ENCODE data around the gene PGAM4.

PGAM4 gene

DNA sequence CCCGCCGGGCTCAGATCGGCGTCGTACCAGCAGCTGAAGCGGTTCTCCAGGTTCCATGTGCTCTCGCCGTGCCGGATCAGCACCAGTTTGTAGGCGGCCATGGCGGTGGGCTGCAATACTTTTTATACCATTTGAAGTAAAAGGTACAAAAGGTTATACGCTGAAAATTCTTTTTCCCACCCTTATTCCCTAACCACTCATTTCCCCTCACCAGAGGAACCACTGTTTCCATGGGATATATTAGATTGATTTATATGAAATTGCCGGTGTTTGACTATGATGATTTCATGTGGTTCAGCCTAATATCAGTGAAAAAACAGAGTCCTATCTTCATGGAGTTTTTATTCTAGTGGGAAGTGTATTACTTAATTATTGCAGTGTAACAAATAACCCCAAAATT lies at the start of gene PGAM4:
Gene PGAM4, minus strand, starts transcription at position 101 of the 400 bp plus-strand sequence. Its CDS starts 0 bp downstream, at position 101.
- Histone ChIP-seq H3K9ac (ENCODE audit: low read depth, low read length) (no peak within 1 kb of the TSS), H3K9me3 (ENCODE audit: control insufficient read depth, insufficient read depth, low read length) (no peaks in the 10 kb centered on the region), H3K27me3 (ENCODE audit: control insufficient read depth, insufficient read depth, low read length) (no peaks in the 10 kb centered on the region), H3K4me3 (ENCODE audit: low read depth, low read length) (no peak within 1 kb of the TSS), H3K4me1 (ENCODE audit: control insufficient read depth, insufficient read depth, low read length) (no peaks in the 10 kb centered on the region), H3K36me3 (ENCODE audit: control insufficient read depth, insufficient read depth, low read length) (no peaks in the 10 kb centered on the region)

DNA sequence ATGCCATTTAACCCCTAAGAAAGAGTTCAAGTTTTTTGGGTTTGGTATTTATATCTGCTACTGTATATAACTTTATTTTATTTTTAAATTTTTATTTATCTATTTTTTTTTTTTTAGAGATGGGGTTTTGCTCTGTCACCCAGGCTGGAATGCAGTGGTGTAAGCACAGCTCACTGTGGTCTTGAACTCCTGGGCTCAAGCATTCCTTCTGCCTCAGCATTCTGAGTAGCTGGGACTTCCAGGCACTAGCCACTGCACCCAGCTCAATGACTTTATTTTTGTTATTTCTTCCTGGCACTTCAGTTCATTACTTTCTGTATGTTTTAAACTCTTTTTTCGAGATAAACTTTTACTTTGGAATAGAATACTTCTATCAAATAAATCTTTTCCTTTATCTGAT lies 42.4 kb upstream of the PGAM4 start:
- H3K9me3 ChIP-seq (ENCODE audit: control insufficient read depth, insufficient read depth, low read length), result no peaks in the 10 kb centered on the region
- no peaks in the 10 kb centered on the region for H3K4me1 ChIP-seq (ENCODE audit: control insufficient read depth, insufficient read depth, low read length)
- no peaks in the 10 kb centered on the region for H3K27me3 ChIP-seq (ENCODE audit: control insufficient read depth, insufficient read depth, low read length)
- H3K36me3 ChIP-seq (ENCODE audit: control insufficient read depth, insufficient read depth, low read length), result no peaks in the 10 kb centered on the region
- H3K9ac ChIP-seq (ENCODE audit: low read depth, low read length), result no peak overlapping the region
- no peak overlapping the region for H3K4me3 ChIP-seq (ENCODE audit: low read depth, low read length)

DNA sequence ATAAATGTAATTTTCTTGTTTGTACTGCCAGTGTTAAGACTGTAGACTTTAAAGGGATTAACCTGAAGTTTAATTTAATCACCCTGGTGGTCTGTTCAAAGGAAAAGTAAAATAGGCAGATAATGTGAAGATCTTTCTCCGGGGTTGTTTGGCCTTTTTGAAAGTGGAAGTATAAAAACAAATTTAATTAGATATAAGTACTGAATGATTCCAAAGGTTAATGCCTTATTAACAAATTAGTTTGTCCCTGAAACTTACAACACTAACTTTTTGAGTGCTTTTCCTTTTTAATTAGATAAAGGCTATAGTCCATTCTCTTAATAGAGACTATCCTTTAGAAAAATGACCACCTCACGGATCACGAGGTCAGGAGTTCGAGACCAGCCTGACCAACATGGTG lies 10.4 kb upstream of the PGAM4 start:
- Histone ChIP-seq H3K36me3 (ENCODE audit: control insufficient read depth, insufficient read depth, low read length) (no peaks in the 10 kb centered on the region), H3K9me3 (ENCODE audit: control insufficient read depth, insufficient read depth, low read length) (no peaks in the 10 kb centered on the region), H3K4me1 (ENCODE audit: control insufficient read depth, insufficient read depth, low read length) (no peaks in the 10 kb centered on the region), H3K27me3 (ENCODE audit: control insufficient read depth, insufficient read depth, low read length) (no peaks in the 10 kb centered on the region), H3K4me3 (ENCODE audit: low read depth, low read length) (no peak overlapping the region), H3K9ac (ENCODE audit: low read depth, low read length) (no peak overlapping the region)

DNA sequence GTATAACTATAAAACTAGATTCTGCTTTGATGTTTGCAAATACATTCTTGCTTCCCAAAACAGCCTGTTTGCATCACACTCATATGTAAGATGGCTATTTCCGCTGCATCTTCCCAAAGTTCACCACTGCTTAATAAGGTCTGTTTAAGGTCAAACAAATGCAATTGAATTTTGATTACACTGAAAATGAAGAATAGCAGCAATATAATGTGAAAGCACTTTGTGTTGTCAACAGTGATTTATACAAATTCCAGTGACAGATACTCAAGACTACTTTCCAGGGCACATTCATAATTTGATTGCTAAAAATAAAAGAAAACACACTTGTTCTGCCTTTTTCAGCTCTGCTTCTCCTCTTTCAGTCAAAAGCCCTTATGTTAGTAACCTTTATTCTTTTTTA lies 8.1 kb upstream of the PGAM4 start:
- Histone ChIP-seq H3K36me3 (ENCODE audit: control insufficient read depth, insufficient read depth, low read length) (no peaks in the 10 kb centered on the region), H3K4me1 (ENCODE audit: control insufficient read depth, insufficient read depth, low read length) (no peaks in the 10 kb centered on the region), H3K9ac (ENCODE audit: low read depth, low read length) (no peak overlapping the region), H3K9me3 (ENCODE audit: control insufficient read depth, insufficient read depth, low read length) (no peaks in the 10 kb centered on the region), H3K4me3 (ENCODE audit: low read depth, low read length) (no peak overlapping the region), H3K27me3 (ENCODE audit: control insufficient read depth, insufficient read depth, low read length) (no peaks in the 10 kb centered on the region)

DNA sequence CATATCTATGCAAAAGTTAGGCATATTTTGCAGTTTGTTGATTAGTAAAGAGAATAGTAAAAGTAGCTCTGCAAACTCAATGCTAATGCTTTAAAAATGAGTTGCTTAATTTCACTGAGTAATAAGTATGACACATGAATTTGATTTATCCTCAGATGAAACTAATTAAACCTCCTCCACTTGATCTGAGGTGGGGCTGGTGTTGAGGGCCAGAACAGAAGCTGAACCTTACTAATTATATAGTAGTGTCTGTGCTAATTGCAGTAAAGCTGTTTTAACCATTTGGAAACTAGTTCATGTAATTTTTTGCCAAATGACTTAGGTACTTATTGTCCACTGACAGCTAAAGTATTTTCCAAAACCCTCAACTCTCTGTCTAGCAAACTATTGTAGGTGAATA lies 7.7 kb upstream of the PGAM4 start:
- Histone ChIP-seq H3K9ac (ENCODE audit: low read depth, low read length) (no peak overlapping the region), H3K4me3 (ENCODE audit: low read depth, low read length) (no peak overlapping the region), H3K27me3 (ENCODE audit: control insufficient read depth, insufficient read depth, low read length) (no peaks in the 10 kb centered on the region), H3K4me1 (ENCODE audit: control insufficient read depth, insufficient read depth, low read length) (no peaks in the 10 kb centered on the region), H3K9me3 (ENCODE audit: control insufficient read depth, insufficient read depth, low read length) (no peaks in the 10 kb centered on the region), H3K36me3 (ENCODE audit: control insufficient read depth, insufficient read depth, low read length) (no peaks in the 10 kb centered on the region)

DNA sequence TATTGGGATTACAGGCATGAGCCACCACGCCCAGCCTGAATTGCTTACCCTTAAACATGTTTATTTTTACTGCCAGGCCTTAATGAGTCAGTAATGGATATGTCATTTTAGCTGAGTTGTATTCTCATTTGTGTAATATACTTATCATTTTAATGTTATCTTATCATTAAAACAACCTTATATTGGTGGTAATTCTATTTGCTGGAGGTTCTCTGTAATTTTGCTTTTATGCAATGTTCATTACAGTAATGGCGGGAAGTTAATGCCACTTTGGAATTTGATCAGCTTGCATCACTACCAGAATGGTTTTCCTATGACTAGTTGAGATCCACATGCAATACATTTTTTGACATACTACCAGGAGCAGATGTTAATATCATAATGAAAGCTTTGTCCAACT lies 6.3 kb upstream of the PGAM4 start:
- H3K36me3 ChIP-seq (ENCODE audit: control insufficient read depth, insufficient read depth, low read length), result no peaks in the 10 kb centered on the region
- H3K4me1 ChIP-seq (ENCODE audit: control insufficient read depth, insufficient read depth, low read length), result no peaks in the 10 kb centered on the region
- no peaks in the 10 kb centered on the region for H3K27me3 ChIP-seq (ENCODE audit: control insufficient read depth, insufficient read depth, low read length)
- no peaks in the 10 kb centered on the region for H3K9me3 ChIP-seq (ENCODE audit: control insufficient read depth, insufficient read depth, low read length)
- H3K9ac ChIP-seq (ENCODE audit: low read depth, low read length), result no peak overlapping the region
- no peak overlapping the region for H3K4me3 ChIP-seq (ENCODE audit: low read depth, low read length)

DNA sequence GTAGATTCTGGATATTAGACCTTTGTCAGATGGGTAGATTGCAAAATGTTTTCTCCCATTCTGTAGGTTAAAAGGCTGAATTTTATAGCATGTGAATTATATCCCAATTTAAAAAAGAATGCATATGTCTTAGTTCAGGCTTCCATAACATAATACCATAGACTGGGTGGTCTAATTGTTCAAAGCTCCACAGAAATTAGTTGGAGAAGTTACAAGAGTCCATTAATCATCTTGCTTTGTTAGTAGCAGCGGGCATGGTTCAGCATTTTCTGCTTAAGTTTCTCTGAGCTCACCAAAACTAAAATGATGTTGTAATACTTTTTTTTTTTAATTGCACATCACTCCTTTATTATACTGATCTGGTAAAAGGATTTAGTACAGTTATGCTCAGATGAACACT lies 1.8 kb downstream of the PGAM4 start:
- Histone ChIP-seq H3K27me3 (ENCODE audit: control insufficient read depth, insufficient read depth, low read length) (no peaks in the 10 kb centered on the region), H3K4me1 (ENCODE audit: control insufficient read depth, insufficient read depth, low read length) (no peaks in the 10 kb centered on the region), H3K9ac (ENCODE audit: low read depth, low read length) (no peak overlapping the region), H3K4me3 (ENCODE audit: low read depth, low read length) (no peak overlapping the region), H3K36me3 (ENCODE audit: control insufficient read depth, insufficient read depth, low read length) (no peaks in the 10 kb centered on the region), H3K9me3 (ENCODE audit: control insufficient read depth, insufficient read depth, low read length) (no peaks in the 10 kb centered on the region)

DNA sequence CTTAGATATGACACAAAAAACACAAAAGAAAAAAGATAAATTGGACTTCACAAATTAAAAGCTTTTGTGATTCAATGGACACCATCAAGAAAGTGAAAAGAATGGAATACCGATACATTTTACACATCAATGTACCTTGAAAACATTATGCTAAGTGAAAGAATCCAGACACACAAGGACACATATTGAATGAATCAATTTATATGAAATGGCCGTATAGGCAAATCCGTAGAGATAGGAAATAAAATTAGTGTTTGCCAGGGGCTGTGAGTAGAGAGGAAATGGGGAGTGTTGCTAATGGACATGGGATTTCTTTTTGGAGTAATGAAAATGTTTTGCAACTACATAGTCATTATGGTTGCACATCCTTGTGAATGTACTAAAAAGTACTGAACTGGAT lies 3.1 kb downstream of the PGAM4 start:
- Histone ChIP-seq H3K36me3 (ENCODE audit: control insufficient read depth, insufficient read depth, low read length) (no peaks in the 10 kb centered on the region), H3K27me3 (ENCODE audit: control insufficient read depth, insufficient read depth, low read length) (no peaks in the 10 kb centered on the region), H3K9ac (ENCODE audit: low read depth, low read length) (no peak overlapping the region), H3K4me3 (ENCODE audit: low read depth, low read length) (no peak overlapping the region), H3K4me1 (ENCODE audit: control insufficient read depth, insufficient read depth, low read length) (no peaks in the 10 kb centered on the region), H3K9me3 (ENCODE audit: control insufficient read depth, insufficient read depth, low read length) (no peaks in the 10 kb centered on the region)

DNA sequence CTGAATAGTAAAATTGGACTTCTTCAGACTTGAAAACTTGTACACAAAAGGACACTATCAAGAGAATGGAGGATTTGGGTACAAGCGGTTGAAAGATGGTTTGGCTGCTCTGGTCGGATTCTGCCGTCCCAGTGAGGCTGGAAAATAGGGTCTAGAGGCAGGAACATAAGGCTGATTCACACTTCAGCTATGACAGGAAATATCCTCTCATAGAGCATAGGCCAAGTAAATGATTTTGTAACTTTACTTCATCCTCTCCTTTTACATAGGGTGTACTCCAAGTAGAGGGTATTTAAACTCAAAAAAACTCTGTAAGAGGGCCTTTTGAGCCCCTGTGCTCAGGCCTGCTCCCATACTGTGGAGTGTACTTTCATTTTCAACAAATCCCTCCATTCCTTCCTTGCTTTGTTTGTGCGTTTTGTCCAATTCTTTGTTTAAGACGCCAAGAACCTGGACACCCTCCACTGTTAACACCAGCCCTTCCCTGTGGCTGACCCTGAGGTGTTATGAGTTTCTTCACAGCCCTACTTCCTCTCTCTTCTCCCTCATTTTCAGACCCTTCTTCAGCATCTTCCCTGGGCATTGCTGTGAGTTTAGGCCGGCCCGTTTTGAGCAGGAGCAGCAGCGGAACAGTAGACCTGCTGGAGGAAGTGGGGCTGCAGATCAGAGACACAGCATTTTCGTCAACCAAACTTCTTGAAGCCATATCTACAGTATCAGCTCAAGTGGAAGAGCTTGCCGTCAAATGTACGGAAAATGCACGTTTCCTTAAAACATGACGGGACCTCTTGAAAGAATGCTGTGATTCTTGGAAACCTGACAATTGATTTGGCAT lies 7.2 kb downstream of the PGAM4 start:
- no peaks in the 10 kb centered on the region for H3K36me3 ChIP-seq (ENCODE audit: control insufficient read depth, insufficient read depth, low read length)
- H3K9me3 ChIP-seq (ENCODE audit: control insufficient read depth, insufficient read depth, low read length), result no peaks in the 10 kb centered on the region
- no peak overlapping the region for H3K4me3 ChIP-seq (ENCODE audit: low read depth, low read length)
- no peaks in the 10 kb centered on the region for H3K27me3 ChIP-seq (ENCODE audit: control insufficient read depth, insufficient read depth, low read length)
- no peaks in the 10 kb centered on the region for H3K4me1 ChIP-seq (ENCODE audit: control insufficient read depth, insufficient read depth, low read length)
- H3K9ac ChIP-seq (ENCODE audit: low read depth, low read length), result no peak overlapping the region

DNA sequence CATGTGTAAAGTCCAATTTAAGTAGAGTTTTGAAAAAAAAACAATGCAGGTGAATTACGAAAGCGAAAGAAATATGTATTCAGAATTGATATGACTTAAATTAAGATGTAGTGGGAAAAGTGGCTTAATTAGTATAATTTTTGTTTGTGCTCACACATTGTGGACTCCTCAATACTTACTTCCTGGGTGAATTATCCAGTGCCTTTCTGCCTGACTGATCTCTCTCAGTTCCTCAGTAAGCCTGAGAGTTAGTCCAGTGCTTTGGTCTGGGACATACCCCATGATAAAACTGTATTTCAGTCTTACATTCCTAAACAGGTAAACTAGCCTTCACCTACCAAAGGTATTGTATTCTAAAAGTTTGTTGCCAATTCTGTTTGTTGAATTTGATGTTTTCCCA lies 8.4 kb downstream of the PGAM4 start:
- Histone ChIP-seq H3K9ac (ENCODE audit: low read depth, low read length) (no peak overlapping the region), H3K27me3 (ENCODE audit: control insufficient read depth, insufficient read depth, low read length) (no peaks in the 10 kb centered on the region), H3K36me3 (ENCODE audit: control insufficient read depth, insufficient read depth, low read length) (no peaks in the 10 kb centered on the region), H3K4me1 (ENCODE audit: control insufficient read depth, insufficient read depth, low read length) (no peaks in the 10 kb centered on the region), H3K4me3 (ENCODE audit: low read depth, low read length) (no peak overlapping the region), H3K9me3 (ENCODE audit: control insufficient read depth, insufficient read depth, low read length) (no peaks in the 10 kb centered on the region)

DNA sequence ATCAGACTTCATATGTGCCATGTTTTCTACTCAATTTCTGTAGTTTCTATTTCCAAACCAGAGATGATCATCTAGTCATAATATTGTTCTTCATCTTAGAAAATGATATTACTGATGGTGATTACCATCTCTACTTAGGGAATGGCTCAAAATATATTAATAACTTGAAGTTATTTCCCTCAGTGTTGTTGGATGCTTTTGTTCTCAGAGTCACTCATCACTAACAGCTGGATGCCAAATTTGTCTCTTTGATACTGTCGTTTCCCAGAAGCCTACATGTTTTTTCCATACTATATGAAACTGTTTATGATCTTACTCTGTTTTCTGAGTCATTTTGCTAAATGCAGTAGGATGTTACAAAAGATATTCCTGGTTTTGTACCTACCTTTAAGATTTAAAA lies 8.9 kb downstream of the PGAM4 start:
- no peaks in the 10 kb centered on the region for H3K4me1 ChIP-seq (ENCODE audit: control insufficient read depth, insufficient read depth, low read length)
- no peaks in the 10 kb centered on the region for H3K9me3 ChIP-seq (ENCODE audit: control insufficient read depth, insufficient read depth, low read length)
- no peaks in the 10 kb centered on the region for H3K36me3 ChIP-seq (ENCODE audit: control insufficient read depth, insufficient read depth, low read length)

DNA sequence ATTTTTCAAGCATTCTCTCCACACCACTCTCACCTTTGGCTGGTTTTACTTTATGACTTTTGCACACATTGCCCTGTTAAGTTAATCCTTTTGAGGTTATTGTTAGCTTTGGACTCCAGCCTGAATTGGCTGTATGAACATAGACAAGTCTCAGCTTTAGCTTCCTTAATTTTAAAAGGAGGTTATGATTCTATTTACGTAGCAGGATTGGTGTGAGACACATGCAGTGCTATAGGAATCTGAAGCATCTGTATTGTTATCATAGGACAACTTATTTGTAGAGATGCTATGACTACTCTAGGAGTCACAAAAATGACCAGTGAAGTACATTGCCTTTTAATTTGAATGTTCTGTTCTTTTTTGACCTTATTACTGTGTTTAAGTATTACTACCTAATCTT lies 15.7 kb downstream of the PGAM4 start:
- H3K36me3 ChIP-seq (ENCODE audit: control insufficient read depth, insufficient read depth, low read length), result no peaks in the 10 kb centered on the region
- no peaks in the 10 kb centered on the region for H3K27me3 ChIP-seq (ENCODE audit: control insufficient read depth, insufficient read depth, low read length)
- no peaks in the 10 kb centered on the region for H3K4me1 ChIP-seq (ENCODE audit: control insufficient read depth, insufficient read depth, low read length)
- no peak overlapping the region for H3K9ac ChIP-seq (ENCODE audit: low read depth, low read length)
- no peak overlapping the region for H3K4me3 ChIP-seq (ENCODE audit: low read depth, low read length)
- H3K9me3 ChIP-seq (ENCODE audit: control insufficient read depth, insufficient read depth, low read length), result no peaks in the 10 kb centered on the region

More for the DNA sequence above, 8.9 kb downstream of the PGAM4 start:
- no peak overlapping the region for H3K4me3 ChIP-seq (ENCODE audit: low read depth, low read length)
- no peaks in the 10 kb centered on the region for H3K27me3 ChIP-seq (ENCODE audit: control insufficient read depth, insufficient read depth, low read length)
- H3K9ac ChIP-seq (ENCODE audit: low read depth, low read length), result no peak overlapping the region

Measured in iPS-15b (cell line).